ENCODE results near the gene BMERB1.

BMERB1 gene

DNA sequence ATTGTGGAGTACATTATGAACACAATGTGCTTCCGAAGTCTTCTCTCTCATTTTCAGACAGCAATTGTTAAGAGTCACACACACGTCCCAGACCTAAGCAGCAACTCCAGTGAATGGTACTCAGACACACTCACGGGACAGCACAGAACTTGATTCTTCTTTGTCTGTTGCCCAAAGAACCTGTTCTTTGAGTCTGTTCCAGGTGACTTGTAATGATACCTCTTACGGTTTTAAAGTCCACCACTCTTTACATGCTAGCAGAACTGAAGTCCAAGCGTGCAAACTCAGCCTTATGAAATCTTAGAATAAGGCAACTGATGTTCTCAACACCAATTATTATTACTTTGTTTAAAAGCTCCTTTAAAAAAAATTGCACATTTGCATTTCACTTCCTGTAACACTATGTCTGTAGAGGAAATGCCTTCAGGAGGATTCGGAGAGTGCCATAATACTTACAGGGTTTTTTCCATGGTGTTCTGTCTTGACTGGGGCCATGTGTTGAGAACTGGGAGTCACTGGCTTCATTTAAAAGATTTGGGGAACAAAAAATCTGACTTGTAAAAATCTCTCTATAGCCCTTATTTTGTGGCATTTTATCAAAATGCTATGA is 160.4 kb downstream of the BMERB1 start:
- DNase-seq = no peak
- TF ChIP-seq, protein P1, sequence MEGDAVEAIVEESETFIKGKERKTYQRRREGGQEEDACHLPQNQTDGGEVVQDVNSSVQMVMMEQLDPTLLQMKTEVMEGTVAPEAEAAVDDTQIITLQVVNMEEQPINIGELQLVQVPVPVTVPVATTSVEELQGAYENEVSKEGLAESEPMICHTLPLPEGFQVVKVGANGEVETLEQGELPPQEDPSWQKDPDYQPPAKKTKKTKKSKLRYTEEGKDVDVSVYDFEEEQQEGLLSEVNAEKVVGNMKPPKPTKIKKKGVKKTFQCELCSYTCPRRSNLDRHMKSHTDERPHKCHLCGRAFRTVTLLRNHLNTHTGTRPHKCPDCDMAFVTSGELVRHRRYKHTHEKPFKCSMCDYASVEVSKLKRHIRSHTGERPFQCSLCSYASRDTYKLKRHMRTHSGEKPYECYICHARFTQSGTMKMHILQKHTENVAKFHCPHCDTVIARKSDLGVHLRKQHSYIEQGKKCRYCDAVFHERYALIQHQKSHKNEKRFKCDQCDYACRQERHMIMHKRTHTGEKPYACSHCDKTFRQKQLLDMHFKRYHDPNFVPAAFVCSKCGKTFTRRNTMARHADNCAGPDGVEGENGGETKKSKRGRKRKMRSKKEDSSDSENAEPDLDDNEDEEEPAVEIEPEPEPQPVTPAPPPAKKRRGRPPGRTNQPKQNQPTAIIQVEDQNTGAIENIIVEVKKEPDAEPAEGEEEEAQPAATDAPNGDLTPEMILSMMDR (IDR thresholded peaks at IDR 0.05; ENCODE audit: low read depth, low read length) = no peak
- Histone ChIP-seq H3K27me3 (ENCODE audit: insufficient read depth, low read depth, severe bottlenecking) (no peaks in the 10 kb centered on the region), H3K4me3 (ENCODE audit: low read depth, low read length) (no peak overlapping the region), H3K9me3 (ENCODE audit: severe bottlenecking) (no peaks in the 10 kb centered on the region), H3K27ac (no peak overlapping the region), H3K36me3 (peaks cover 51% of the 10 kb centered on the region)

DNA sequence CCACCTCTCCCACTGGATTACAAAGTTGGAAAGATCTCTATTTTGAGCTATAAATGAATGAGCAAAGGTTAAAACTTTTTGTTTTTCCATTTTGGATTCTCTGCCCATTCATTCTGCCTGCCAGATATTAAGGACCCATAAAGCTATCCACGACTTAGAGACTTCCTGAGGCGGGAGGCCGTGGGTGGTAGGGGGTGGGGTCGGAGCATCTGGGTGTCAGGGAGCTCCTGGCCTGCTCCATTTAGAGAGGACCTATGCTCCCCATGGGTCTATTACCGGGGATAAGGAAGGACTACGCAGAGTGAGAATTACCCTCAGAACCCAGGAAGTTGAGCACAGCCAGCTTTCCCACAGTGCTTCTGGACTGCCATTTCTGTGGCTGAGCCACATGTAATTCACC is 162.7 kb downstream of the BMERB1 start:
- Histone ChIP-seq H3K9me3 (ENCODE audit: severe bottlenecking) (no peaks in the 10 kb centered on the region), H3K27me3 (ENCODE audit: insufficient read depth, low read depth, severe bottlenecking) (no peaks in the 10 kb centered on the region), H3K36me3 (peaks cover 75% of the 10 kb centered on the region), H3K27ac (no peak overlapping the region), H3K4me3 (ENCODE audit: low read depth, low read length) (no peak overlapping the region)
- TF ChIP-seq, protein P1 (IDR thresholded peaks at IDR 0.05; ENCODE audit: low read depth, low read length) = no peak
- DNase-seq = no peak

DNA sequence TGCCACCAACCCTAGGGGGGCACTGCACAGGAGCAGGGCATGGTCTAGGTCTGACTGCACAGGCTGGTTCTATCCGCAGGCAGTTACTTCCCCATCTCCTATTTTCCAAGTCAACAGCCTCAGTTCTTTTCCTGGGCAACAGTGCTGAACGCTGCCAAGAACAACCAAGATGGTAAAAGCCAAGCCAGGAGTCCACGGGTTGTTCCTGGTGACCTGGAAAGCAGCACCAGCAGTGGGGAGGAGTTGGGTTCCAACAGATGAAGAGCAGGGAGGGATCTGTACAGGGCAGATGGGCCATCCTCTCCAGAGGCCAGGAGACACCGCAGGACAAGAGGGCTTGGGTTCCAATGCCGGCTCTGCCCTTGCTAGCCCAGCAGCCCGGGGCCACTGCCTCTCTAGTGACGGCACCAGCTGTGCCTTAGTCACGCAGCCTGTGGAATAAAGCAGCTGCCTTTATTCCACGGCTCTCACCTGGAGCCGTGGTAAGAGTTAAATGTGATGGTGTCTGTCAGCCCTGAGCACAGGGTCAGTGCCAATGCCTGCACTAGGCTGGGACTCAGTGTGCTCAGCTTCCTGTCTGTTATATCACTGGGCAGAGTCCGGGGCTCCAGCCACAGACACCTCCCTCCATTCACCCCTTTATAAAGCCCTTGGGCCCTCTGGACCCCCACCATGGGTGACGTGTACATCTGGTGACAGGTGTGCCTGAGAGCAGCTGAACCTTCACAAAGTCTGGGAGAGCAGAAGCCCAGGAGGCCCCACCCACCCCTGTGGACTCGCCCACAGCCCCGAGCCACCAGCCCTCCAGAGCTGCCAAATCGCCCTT is 163.6 kb downstream of the BMERB1 start:
- TF ChIP-seq, protein P1 (IDR thresholded peaks at IDR 0.05; ENCODE audit: low read depth, low read length) = no peak
- H3K4me3 ChIP-seq (ENCODE audit: low read depth, low read length) = no peak overlapping the region
- DNase-seq = no peak
- H3K9me3 ChIP-seq (ENCODE audit: severe bottlenecking) = no peaks in the 10 kb centered on the region
- H3K36me3 ChIP-seq = peaks cover 84% of the 10 kb centered on the region
- no peaks in the 10 kb centered on the region for H3K27me3 ChIP-seq (ENCODE audit: insufficient read depth, low read depth, severe bottlenecking)
- H3K27ac ChIP-seq = no peak overlapping the region

DNA sequence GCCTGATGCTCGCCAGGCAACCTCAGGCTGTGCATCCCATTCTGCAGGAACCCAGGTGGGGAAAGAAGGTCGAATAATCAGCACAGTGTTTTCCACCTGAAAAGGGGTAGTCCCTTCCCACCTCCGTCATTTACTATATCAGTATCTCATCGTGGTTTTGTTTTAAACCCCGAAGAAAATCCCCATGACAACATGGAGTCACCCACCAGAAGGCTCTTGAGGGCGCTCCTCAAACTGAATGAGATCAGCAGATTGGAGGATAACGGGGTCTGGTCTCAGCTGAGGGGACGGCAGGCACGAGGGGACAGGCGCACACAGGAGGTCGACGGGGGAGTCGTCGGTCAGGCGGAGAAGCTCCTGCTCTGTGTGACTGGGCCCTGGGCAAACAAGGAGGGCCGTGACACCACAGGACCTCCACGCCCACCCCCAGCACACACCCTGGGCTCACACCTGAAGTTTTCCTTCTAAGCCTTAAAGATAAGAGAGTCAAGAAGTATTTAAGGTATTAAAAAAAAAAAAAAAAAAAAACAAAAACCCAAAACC is 164.3 kb downstream of the BMERB1 start:
- TF ChIP-seq, protein P1 (IDR thresholded peaks at IDR 0.05; ENCODE audit: low read depth, low read length) = no peak
- Histone ChIP-seq H3K9me3 (ENCODE audit: severe bottlenecking) (no peaks in the 10 kb centered on the region), H3K27me3 (ENCODE audit: insufficient read depth, low read depth, severe bottlenecking) (no peaks in the 10 kb centered on the region), H3K36me3 (peaks cover 90% of the 10 kb centered on the region), H3K4me3 (ENCODE audit: low read depth, low read length) (no peak overlapping the region), H3K27ac (no peak overlapping the region)
- DNase-seq = no peak

DNA sequence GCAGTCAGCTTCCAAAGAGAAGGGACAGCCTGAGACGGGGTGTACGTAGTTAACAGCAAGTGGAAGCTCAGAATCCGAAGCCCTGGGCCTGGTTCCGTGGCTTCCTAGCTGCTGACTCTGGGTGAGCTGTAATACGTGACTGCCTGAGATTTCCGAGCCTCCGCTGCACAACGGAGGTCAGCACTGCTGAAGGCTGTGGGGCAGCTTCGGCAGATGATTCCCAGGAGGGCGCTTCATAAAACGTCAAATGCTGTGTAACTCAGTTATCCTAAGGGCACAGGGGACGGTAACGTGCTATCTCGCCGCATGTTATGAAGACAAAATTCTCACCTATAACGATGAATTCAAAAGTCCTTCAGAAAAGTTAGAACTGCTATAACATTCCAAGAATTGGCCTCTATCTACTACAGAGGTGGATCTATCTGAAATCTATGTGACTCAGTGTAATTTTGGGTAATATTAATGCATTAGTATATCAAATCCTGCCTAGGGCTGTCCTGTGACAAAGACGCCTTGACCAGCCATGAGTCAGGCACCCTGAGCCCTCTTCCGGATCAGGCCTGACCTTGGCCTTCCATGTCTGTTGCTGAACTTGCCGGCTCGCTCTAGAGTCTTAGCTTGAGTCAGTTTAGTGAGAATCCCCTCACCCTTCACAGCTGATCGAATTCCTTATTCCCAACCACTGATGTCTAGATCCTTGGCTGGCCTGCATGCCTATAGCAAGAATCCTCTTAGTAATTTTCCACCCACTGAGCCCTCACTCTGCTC is 165.1 kb downstream of the BMERB1 start:
- DNase-seq = no peak
- TF ChIP-seq, protein P1 (IDR thresholded peaks at IDR 0.05; ENCODE audit: low read depth, low read length) = no peak
- peaks cover 96% of the 10 kb centered on the region for H3K36me3 ChIP-seq
- no peak overlapping the region for H3K27ac ChIP-seq
- no peaks in the 10 kb centered on the region for H3K9me3 ChIP-seq (ENCODE audit: severe bottlenecking)
- H3K27me3 ChIP-seq (ENCODE audit: insufficient read depth, low read depth, severe bottlenecking) = no peaks in the 10 kb centered on the region
- no peak overlapping the region for H3K4me3 ChIP-seq (ENCODE audit: low read depth, low read length)
